Measurements from ENCODE around the gene AP2M1. TPM values are rescaled to one million over a fixed set of nuclear protein-coding genes. Genes with fewer than 3 reads are reported as not detected.

Gene AP2M1
- total and polyA plus RNA-seq, 4 donors: 153 to 333 (median 251) TPM

GRCh38 chr3:184132945-184133344, 41.7 kb upstream of the AP2M1 start:
- TF ChIP-seq, protein P1, sequence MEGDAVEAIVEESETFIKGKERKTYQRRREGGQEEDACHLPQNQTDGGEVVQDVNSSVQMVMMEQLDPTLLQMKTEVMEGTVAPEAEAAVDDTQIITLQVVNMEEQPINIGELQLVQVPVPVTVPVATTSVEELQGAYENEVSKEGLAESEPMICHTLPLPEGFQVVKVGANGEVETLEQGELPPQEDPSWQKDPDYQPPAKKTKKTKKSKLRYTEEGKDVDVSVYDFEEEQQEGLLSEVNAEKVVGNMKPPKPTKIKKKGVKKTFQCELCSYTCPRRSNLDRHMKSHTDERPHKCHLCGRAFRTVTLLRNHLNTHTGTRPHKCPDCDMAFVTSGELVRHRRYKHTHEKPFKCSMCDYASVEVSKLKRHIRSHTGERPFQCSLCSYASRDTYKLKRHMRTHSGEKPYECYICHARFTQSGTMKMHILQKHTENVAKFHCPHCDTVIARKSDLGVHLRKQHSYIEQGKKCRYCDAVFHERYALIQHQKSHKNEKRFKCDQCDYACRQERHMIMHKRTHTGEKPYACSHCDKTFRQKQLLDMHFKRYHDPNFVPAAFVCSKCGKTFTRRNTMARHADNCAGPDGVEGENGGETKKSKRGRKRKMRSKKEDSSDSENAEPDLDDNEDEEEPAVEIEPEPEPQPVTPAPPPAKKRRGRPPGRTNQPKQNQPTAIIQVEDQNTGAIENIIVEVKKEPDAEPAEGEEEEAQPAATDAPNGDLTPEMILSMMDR (IDR thresholded peaks at IDR 0.05; ENCODE audit: control extremely low read depth, extremely low read depth): no peak
- H3K4me1 ChIP-seq (ENCODE audit: control insufficient read depth in 5 of 5, insufficient read depth in 5 of 5, low read length in 5 of 5): peaks cover 0 to 26% (median 7%) of the 10 kb centered on the region in 5 donors
- ATAC-seq (ENCODE audit: insufficient read depth, low FRiP score) (no peak), DNase-seq (no peak)
- no peak overlapping the region for H3K27ac ChIP-seq (ENCODE audit: low read depth in 1 of 2, low read length in 1 of 2)
- no peak overlapping the region for H3K9ac ChIP-seq (ENCODE audit: insufficient read depth in 1 of 2, low read length in 2 of 2)
- no peaks in the 10 kb centered on the region for H3K27me3 ChIP-seq (ENCODE audit: control insufficient read depth in 3 of 3, insufficient read depth in 3 of 3, low read length in 2 of 3)
- no peaks in the 10 kb centered on the region for H3K9me3 ChIP-seq (ENCODE audit: control insufficient read depth in 4 of 4, insufficient read depth in 3 of 4, low read length in 3 of 4)
- 93 to 96% methylated on average over 4 of the region's 4 CpGs for WGBS, 2 donors
- no peak overlapping the region for H3K4me3 ChIP-seq
- peaks cover 0 to 6% (median 3%) of the 10 kb centered on the region in 4 donors for H3K36me3 ChIP-seq (ENCODE audit: control insufficient read depth in 4 of 4, insufficient read depth in 4 of 4, low read length in 4 of 4)

DNA sequence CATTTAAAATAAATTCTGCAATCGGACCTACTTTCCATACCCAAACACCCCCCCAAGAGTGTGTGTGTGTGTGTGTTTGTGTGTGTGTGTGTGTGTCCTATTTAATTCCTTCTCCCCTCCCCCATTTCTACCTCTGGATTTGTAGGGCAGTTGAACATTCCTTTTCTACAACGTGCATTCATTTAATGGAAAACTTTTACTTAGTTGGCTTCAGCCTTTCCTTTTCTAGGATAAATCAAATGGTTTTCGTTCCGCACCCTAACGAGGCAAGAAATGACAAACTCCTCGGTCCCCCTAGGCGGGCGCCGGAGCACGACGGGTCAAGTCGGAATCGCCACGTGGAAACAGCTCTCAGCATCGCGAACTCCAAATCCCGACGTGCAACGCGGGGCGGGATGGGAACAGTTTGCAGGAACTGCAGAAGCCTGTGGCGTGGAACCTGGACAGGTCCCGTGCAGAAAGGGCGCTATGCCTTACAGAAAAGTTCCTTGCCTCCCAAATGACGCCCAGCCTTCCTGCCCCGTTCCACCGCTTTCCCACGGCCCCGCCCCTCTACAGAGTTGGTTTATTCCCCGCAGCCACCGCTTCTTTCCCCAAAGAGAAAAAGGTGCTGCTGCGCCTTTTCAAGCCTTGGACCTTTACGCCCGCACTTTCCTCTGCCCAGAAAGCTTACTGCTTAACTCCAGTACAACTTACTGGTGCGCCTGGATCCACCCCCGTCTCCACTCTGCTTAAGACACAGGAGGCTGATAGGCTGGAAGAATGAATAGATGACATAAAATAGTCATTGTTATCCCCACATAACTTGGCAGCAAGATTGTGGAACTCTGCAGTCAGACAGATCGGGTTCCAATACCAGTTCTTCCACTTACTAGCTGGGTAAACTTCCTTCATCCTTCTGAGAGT, 40.6 kb upstream of the AP2M1 start:
- TF ChIP-seq, protein P1 (IDR thresholded peaks at IDR 0.05; ENCODE audit: control extremely low read depth, extremely low read depth): no peak
- Histone ChIP-seq H3K9me3 (ENCODE audit: control insufficient read depth in 4 of 4, insufficient read depth in 3 of 4, low read length in 3 of 4) (no peaks in the 10 kb centered on the region), H3K9ac (ENCODE audit: insufficient read depth in 1 of 2, low read length in 2 of 2) (peak overlapping the region in 1 of 2 donors; percentile 84), H3K4me1 (ENCODE audit: control insufficient read depth in 5 of 5, insufficient read depth in 5 of 5, low read length in 5 of 5) (peaks cover 0 to 26% (median 7%) of the 10 kb centered on the region in 5 donors), H3K27ac (ENCODE audit: low read depth in 1 of 2, low read length in 1 of 2) (peak overlapping the region; percentile 87 to 93), H3K36me3 (ENCODE audit: control insufficient read depth in 4 of 4, insufficient read depth in 4 of 4, low read length in 4 of 4) (peaks cover 0 to 6% (median 5%) of the 10 kb centered on the region in 4 donors), H3K27me3 (ENCODE audit: control insufficient read depth in 3 of 3, insufficient read depth in 3 of 3, low read length in 2 of 3) (no peaks in the 10 kb centered on the region), H3K4me3 (peak overlapping the region; percentile 95)
- ATAC-seq (ENCODE audit: insufficient read depth, low FRiP score) (peak; percentile 77), DNase-seq (peak; percentile 79 to 88 (median 80))
- WGBS, 2 donors: 1% methylated on average over 37 of the region's 37 CpGs

GRCh38 chr3:184134746-184135148, 39.9 kb upstream of the AP2M1 start:
- Histone ChIP-seq H3K27ac (ENCODE audit: low read depth in 1 of 2, low read length in 1 of 2) (peak overlapping the region; percentile 87 to 93), H3K27me3 (ENCODE audit: control insufficient read depth in 3 of 3, insufficient read depth in 3 of 3, low read length in 2 of 3) (no peaks in the 10 kb centered on the region), H3K4me3 (peak overlapping the region; percentile 95), H3K9ac (ENCODE audit: insufficient read depth in 1 of 2, low read length in 2 of 2) (peak overlapping the region in 1 of 2 donors; percentile 84), H3K9me3 (ENCODE audit: control insufficient read depth in 4 of 4, insufficient read depth in 3 of 4, low read length in 3 of 4) (no peaks in the 10 kb centered on the region), H3K36me3 (ENCODE audit: control insufficient read depth in 4 of 4, insufficient read depth in 4 of 4, low read length in 4 of 4) (peaks cover 0 to 6% (median 5%) of the 10 kb centered on the region in 4 donors), H3K4me1 (ENCODE audit: control insufficient read depth in 5 of 5, insufficient read depth in 5 of 5, low read length in 5 of 5) (peaks cover 0 to 26% (median 7%) of the 10 kb centered on the region in 5 donors)
- WGBS, 2 donors: 0 to 1% methylated on average over 21 of the region's 21 CpGs
- DNase-seq: no peak
- TF ChIP-seq, protein P1 (IDR thresholded peaks at IDR 0.05; ENCODE audit: control extremely low read depth, extremely low read depth): no peak
- no peak for ATAC-seq (ENCODE audit: insufficient read depth, low FRiP score)
